ENCODE data around the gene CCL26. TPM values are rescaled to one million over a fixed set of nuclear protein-coding genes. Genes with fewer than 3 reads are reported as not detected.

Gene CCL26
- total RNA-seq, 1 donor from 2014 or later: not detected

DNA sequence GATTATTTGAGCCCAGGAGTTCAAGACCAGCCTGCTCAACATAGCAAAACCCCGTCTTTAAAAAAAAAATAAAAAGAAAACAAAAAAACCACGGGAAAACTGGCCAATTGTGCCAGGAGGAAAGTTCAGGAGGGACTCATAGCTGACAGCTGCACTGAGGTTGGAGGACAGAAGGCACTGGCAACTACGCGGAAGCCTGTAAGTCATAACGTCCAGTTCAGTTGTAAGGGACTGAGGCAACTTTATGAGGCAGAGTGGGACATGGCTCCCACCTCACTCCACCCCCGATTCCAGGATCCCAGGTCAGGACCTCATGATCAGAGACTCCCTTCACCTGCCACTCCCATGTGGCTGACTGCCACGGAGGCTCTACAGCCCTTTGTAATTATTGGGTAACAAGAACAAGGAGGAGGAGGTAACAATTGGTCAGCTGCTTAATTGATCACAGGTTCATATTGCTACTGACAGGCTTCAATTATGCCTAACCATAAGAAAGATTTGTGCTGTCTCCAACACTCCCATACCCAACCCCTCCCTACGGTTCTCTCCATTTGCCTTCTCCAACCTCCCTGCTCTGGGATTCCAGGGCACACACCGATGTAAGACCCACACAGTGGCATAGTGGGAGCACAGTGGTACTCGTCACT lies 43.5 kb upstream of the CCL26 start:
- DNase-seq (ENCODE audit: low spot score in 2 of 2): no peak
- Histone ChIP-seq H3K9me3 (no peaks in the 10 kb centered on the region), H3K4me1 (no peaks in the 10 kb centered on the region), H3K36me3 (no peaks in the 10 kb centered on the region), H3K27me3 (no peaks in the 10 kb centered on the region), H3K27ac (no peak overlapping the region), H3K4me3 (no peak overlapping the region)
- intact Hi-C loops (cut with DNase I): no loop called here
- TF ChIP-seq, protein P1, sequence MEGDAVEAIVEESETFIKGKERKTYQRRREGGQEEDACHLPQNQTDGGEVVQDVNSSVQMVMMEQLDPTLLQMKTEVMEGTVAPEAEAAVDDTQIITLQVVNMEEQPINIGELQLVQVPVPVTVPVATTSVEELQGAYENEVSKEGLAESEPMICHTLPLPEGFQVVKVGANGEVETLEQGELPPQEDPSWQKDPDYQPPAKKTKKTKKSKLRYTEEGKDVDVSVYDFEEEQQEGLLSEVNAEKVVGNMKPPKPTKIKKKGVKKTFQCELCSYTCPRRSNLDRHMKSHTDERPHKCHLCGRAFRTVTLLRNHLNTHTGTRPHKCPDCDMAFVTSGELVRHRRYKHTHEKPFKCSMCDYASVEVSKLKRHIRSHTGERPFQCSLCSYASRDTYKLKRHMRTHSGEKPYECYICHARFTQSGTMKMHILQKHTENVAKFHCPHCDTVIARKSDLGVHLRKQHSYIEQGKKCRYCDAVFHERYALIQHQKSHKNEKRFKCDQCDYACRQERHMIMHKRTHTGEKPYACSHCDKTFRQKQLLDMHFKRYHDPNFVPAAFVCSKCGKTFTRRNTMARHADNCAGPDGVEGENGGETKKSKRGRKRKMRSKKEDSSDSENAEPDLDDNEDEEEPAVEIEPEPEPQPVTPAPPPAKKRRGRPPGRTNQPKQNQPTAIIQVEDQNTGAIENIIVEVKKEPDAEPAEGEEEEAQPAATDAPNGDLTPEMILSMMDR (IDR thresholded peaks at IDR 0.05): no peak

DNA sequence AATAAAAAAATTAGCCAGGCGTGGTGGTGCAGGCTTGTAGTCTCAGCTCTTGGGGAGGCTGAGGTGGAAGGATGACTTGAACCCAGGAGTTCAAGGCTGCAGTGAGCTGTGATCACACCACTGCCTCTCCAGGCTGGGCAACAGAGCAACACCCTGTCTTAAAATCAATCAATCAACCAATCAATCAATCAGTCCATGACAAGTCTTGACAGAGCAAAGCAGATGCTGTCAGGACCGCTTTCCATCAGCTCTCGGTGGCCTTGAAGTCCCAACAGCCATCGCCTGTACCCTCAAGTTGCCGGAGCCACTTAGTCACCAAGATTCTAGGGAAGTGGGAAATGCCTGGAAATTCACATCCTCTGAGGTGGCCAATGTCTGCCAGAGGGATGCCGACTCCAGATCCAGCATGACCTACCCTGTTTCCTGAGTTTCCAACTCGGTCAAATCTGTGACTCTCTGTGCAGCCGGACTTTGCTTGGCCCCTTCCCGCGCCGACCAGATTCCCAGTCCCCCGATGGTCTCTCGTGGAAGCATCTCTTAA lies 42.5 kb upstream of the CCL26 start:
- no peaks in the 10 kb centered on the region for H3K9me3 ChIP-seq
- intact Hi-C loops (cut with DNase I): no loop called here
- H3K4me3 ChIP-seq: no peak overlapping the region
- H3K27ac ChIP-seq: no peak overlapping the region
- H3K27me3 ChIP-seq: no peaks in the 10 kb centered on the region
- TF ChIP-seq, protein P1 (IDR thresholded peaks at IDR 0.05): no peak
- H3K4me1 ChIP-seq: no peaks in the 10 kb centered on the region
- no peaks in the 10 kb centered on the region for H3K36me3 ChIP-seq
- no peak for DNase-seq (ENCODE audit: low spot score in 2 of 2)

DNA sequence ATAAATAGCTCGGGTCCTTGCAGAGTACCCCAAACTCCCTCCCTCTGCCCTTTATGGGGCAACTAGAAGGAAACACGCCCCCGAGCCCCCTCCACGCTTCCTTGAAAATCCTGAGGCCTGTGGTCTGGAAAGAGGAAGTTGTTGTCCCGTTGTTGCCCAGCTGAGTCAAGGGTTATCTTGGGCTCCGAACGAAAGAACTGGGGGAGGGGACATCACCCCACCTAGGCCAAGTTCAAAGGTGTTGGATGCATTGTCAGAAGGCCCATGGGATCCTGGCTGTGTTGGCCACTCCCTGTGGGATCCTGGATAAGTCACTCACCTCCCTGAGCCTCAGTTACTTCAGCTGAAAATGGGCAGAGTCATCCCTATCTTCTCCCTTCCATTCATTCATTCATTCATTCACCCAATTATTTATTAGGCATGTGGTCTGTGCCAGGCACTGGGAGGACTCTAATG lies 41.8 kb upstream of the CCL26 start, which contains the start of gene CCL24:
CCL24 (minus strand) TSS at position 26 of the 456 bp plus-strand sequence. CDS start 91 bp downstream, outside the sequence.
- Histone ChIP-seq H3K27ac (no peak within 1 kb of the TSS), H3K4me3 (no peak within 1 kb of the TSS), H3K4me1 (no peaks in the 10 kb centered on the region), H3K36me3 (no peaks in the 10 kb centered on the region), H3K27me3 (no peaks in the 10 kb centered on the region), H3K9me3 (no peaks in the 10 kb centered on the region)
- DNase-seq (ENCODE audit: low spot score in 2 of 2): no peak
- intact Hi-C loops (cut with DNase I): no loop called here
- TF ChIP-seq, protein P1 (IDR thresholded peaks at IDR 0.05): no peak

GRCh38 chr7:75813084-75813483 lies 41.1 kb upstream of the CCL26 start:
- no peaks in the 10 kb centered on the region for H3K27me3 ChIP-seq
- intact Hi-C loops (cut with DNase I): no loop called here
- H3K27ac ChIP-seq: no peak overlapping the region
- H3K4me1 ChIP-seq: no peaks in the 10 kb centered on the region
- no peaks in the 10 kb centered on the region for H3K9me3 ChIP-seq
- TF ChIP-seq, protein P1 (IDR thresholded peaks at IDR 0.05): no peak
- DNase-seq (ENCODE audit: low spot score in 2 of 2): no peak
- H3K4me3 ChIP-seq: no peak overlapping the region
- no peaks in the 10 kb centered on the region for H3K36me3 ChIP-seq

DNA sequence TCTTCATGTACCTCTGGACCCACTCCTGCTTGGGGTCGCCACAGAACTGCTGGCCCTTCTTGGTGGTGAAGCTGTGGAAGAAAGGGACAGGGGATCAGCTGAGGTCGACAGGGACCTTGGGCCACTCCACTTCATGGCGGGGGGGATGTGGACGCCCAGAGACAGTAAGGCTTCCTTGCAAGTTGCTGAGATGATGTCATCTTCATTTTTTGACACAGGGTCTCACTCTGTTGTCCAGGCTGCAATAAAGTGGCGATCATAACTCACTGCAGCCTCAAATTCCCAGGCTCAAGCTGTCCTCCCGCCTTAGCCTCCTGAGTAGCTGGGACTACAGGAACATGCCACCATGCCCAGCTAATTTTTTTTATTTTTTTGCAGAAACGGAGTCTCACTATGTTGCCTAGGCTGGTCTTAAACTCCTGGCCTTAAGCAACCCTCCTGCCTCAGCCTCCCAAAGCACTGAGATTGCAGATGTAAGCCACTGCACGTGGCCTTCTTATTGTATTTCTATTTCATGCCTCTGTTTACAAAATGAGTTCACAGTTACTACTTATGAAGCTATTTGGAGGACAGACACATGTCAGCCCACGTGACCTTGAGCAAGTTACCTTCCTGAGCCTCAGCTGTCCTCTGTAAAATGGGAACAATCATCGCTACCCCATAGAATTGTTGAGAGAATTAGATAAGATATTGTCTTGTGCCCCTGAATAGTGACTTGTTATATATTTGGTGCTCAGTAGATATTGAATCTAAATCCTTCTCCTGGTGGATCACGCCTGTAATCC lies 40.1 kb upstream of the CCL26 start:
- Histone ChIP-seq H3K27ac (no peak overlapping the region), H3K36me3 (no peaks in the 10 kb centered on the region), H3K4me1 (no peaks in the 10 kb centered on the region), H3K4me3 (no peak overlapping the region), H3K27me3 (no peaks in the 10 kb centered on the region), H3K9me3 (peaks cover 4 to 7% of the 10 kb centered on the region in 2 donors)
- TF ChIP-seq, protein P1 (IDR thresholded peaks at IDR 0.05): no peak
- no peak for DNase-seq (ENCODE audit: low spot score in 2 of 2)
- intact Hi-C loops (cut with DNase I): no loop called here
